AG04449 (cell line): Measurements from ENCODE around the gene ACER2.

Experiments
- CTCF ChIA-PET: fragments of 350-600 bp; formaldehyde crosslinking; extraction: SDS; loops from one replicate; lab custom pipeline; 2021; ENCODE audit warnings: antibody characterized with exemption; lab: Yijun Ruan, JAX
- POLR2A ChIA-PET: fragments of 400-600, 350-600 bp; formaldehyde crosslinking; extraction: SDS; loops from one replicate; lab custom pipeline; 2020; ENCODE audit warnings: antibody characterized with exemption, inconsistent platforms; lab: Yijun Ruan, JAX
- DNase-seq: peaks from one replicate; pipeline ENCODE4 v3.0.0-alpha.2; 2010; ENCODE audit warnings: low read depth, low spot score
- H3K4me3 ChIP-seq: 2 replicates; pipeline ENCODE4 v1.5.1; 2011; ENCODE audit warnings: low read depth, mild to moderate bottlenecking, control low read depth, low read length
- TF ChIP-seq, protein P1 (sequence below): IDR thresholded peaks from one replicate; pipeline ENCODE4 v1.5.1; 2011; ENCODE audit warnings: mild to moderate bottlenecking, moderate library complexity, low read length, control low read depth, inconsistent platforms; ENCODE audit not compliant: insufficient read depth; ENCODE audit errors: missing control alignments

The ACER2 gene

DNA sequence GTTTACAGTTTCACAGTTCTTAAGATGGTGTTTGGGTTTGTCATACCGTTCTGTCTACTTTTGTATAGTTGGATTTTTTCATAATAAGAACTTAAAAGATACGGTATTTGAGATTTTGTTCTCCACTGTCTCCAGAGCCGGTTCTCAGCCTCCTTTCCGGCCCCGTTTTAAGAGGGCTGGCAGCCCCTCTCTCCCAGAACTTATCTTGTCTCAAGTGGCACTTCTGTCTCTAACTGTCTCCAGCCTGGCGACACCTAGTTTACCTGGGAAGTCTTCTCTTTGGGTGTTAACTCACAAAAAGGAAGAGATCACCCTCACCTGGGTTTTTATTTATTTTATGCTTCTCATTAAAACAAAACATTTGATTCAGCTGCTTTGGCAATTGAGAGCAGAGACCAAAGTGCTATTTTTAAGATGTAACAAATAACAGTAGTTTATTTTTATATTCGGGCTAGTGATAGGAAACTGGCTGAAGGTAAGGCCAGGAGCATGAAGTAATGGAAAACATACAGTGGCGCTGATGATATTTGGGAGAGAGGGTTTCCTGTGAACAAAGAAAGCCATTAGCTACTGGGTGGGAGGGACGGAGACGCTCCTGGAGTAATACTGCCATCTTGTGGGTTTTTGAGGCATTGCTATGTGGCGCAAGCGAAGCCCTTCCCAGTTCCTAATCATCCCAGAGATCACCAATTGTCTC lies 48.3 kb downstream of the ACER2 start:
- TF ChIP-seq, protein P1, sequence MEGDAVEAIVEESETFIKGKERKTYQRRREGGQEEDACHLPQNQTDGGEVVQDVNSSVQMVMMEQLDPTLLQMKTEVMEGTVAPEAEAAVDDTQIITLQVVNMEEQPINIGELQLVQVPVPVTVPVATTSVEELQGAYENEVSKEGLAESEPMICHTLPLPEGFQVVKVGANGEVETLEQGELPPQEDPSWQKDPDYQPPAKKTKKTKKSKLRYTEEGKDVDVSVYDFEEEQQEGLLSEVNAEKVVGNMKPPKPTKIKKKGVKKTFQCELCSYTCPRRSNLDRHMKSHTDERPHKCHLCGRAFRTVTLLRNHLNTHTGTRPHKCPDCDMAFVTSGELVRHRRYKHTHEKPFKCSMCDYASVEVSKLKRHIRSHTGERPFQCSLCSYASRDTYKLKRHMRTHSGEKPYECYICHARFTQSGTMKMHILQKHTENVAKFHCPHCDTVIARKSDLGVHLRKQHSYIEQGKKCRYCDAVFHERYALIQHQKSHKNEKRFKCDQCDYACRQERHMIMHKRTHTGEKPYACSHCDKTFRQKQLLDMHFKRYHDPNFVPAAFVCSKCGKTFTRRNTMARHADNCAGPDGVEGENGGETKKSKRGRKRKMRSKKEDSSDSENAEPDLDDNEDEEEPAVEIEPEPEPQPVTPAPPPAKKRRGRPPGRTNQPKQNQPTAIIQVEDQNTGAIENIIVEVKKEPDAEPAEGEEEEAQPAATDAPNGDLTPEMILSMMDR, result peak; percentile 85
- ChIA-PET CTCF (interaction anchor here (0.6 to 6.8 kb wide), 22 partner anchors 8 to 1924 kb away, joined by 3 to 64 read pairs (median 5); partner anchors contain the start of gene RRAGA), POLR2A (interaction anchor here (1.0 kb wide), 2 partner anchors 77 to 79 kb away, joined by 3 read pairs; partner anchors contain the start of gene RPS6)
- peak overlapping the region; percentile 16; the same call in 1 of the 2 replicates for H3K4me3 ChIP-seq
- DNase-seq, result no peak

DNA sequence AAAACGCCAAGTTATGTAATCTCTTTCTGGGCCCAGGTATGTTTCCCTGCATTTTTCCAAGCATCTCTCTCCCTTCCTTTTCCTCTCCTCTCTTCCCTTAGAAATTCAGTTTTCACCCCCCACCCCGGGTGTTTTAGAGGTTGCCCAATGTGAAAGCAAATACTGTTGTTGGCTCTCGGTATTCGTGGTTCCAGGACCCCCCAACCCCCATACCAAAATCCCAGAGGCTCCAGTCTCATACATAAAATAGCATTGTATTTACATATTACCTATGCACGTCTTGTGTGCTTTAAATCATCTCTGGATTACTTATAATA lies 48.8 kb downstream of the ACER2 start:
- H3K4me3 ChIP-seq, result peak overlapping the region; percentile 16
- POLR2A ChIA-PET, result interaction anchor here (1.0 kb wide), 2 partner anchors 77 to 80 kb away, joined by 3 read pairs; partner anchors contain the start of gene RPS6
- CTCF ChIA-PET, result interaction anchor here (0.7 to 6.8 kb wide), 21 partner anchors 9 to 1925 kb away, joined by 3 to 47 read pairs (median 5); partner anchors contain the start of gene RRAGA
- no peak for DNase-seq
- TF ChIP-seq, protein P1, result no peak

DNA sequence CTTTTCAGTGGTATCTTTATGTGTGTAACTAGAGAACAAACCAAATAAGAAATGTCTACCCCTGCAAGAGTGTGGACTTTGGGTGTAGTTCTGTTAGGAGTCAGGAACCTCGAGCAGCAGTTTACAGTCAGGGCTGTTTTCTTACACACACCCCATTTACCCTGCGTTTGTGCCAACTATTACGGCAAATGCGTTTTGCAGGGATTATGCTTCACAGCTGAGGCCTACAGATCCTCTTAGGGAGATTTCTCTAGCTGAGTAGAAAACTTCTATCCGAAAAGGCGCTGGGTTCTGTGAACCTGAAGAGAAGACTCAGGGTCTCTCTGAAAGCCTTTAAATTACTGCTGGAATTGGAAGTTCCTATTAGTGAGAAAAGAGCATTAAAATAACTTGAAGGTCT lies 51.4 kb downstream of the ACER2 start:
- TF ChIP-seq, protein P1, result no peak
- ChIA-PET CTCF (interaction anchor here (0.7 to 2.7 kb wide), 3 partner anchors 11 to 411 kb away, joined by 3 to 14 read pairs (median 5); partner anchors contain the start of gene RRAGA), POLR2A (no interaction called here)
- H3K4me3 ChIP-seq, result no peak overlapping the region
- no peak for DNase-seq

DNA sequence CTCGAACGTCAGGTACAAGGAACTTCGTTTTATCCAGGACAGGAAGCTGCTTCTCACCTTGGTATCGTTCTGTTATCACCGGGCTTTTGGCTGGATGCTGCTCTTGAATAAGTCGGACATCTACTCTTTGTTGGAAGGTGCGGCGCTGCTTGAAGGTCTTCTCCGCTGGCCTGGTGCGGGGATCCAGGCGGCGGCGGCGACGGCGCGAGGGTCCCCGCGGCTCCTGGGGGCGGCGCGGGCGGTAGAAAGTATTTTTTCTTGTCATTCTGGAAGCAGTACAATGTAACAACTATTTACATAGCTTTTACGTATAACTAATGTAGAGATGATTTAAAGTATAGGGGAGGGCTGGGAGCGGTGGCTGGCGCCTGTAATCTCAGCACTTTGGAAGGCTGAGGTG lies 52.3 kb downstream of the ACER2 start:
- no peak overlapping the region for H3K4me3 ChIP-seq
- CTCF ChIA-PET, result interaction anchor here (0.8 to 1.3 kb wide), 3 partner anchors 10 to 462 kb away, joined by 3 to 5 read pairs (median 4); partner anchors contain the start of gene RRAGA
- DNase-seq, result no peak
- POLR2A ChIA-PET, result no interaction called here
- TF ChIP-seq, protein P1, result no peak

DNA sequence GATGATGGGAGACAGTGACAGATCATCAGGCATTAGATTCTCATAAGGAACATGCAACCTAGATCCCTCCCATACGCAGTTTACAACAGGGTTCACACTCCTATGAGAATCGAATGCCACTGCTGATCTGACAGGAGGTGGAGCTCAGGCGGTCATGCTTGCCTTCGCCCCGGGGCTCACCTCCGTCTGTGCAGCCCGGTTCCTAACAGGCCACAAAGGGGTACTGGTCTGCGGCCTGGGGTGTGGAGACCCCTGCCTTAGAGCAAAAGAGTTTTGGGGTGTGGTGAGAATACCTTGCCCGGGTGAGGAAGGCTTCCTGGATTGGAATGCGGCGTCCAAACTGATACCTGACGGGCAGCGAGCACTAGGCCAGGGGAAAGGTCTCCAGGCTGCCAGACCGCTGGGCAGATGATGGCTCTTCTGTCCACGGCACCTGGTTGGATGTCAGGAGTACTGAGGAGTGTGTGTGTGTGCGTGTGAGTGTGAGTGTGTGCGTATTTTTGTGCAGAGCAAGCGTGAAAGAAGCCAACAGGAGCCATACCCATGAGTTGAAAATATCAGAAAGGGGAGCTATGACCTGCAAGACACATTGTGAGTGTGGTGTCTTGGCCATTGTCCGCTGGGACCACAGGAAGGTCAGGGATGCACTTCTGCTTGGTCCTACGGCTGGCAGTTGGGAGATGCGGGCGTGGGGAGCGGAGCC lies 55.4 kb downstream of the ACER2 start:
- H3K4me3 ChIP-seq, result peak overlapping the region; percentile 50
- CTCF ChIA-PET, result interaction anchor here (0.7 to 3.6 kb wide), 43 partner anchors 9 to 1653 kb away, joined by 3 to 64 read pairs (median 4); partner anchors contain the start of gene RPS6
- POLR2A ChIA-PET, result interaction anchor here (0.6 to 1.5 kb wide), 2 partner anchors 20 to 84 kb away, joined by 4 read pairs; partner anchors contain the start of gene RPS6

More for the DNA sequence above, 55.4 kb downstream of the ACER2 start:
- TF ChIP-seq, protein P1, result no peak
- no peak for DNase-seq
